HEK293 (cell line): ENCODE results near the gene RAE1.

Experiments used
- KLF16 ChIP-seq: fragments of 450-650 bp; formaldehyde crosslinking; IDR thresholded peaks from 2 replicates; pipeline ENCODE4 v1.5.1; 2017; ENCODE audit warnings: missing biosample characterization, missing genetic modification characterization
- YY1 ChIP-seq: fragments of 450-650 bp; formaldehyde crosslinking; IDR thresholded peaks from 2 replicates; pipeline ENCODE4 v1.5.1; 2018; ENCODE audit warnings: missing biosample characterization, missing genetic modification characterization
- ZBTB1 ChIP-seq: fragments of 450-650 bp; formaldehyde crosslinking; IDR thresholded peaks from 2 replicates; pipeline ENCODE4 v1.5.1; 2016; ENCODE audit warnings: missing biosample characterization, missing genetic modification characterization
- ZEB2 ChIP-seq: fragments of 450-650 bp; formaldehyde crosslinking; IDR thresholded peaks from 2 replicates; pipeline ENCODE4 v1.5.1; 2016; ENCODE audit warnings: missing biosample characterization, missing genetic modification characterization
- ZNF610 ChIP-seq: fragments of 450-650 bp; formaldehyde crosslinking; IDR thresholded peaks from 2 replicates; pipeline ENCODE4 v1.5.1; 2016; ENCODE audit warnings: missing biosample characterization, missing genetic modification characterization, borderline replicate concordance
- ZNF624 ChIP-seq: fragments of 450-650 bp; formaldehyde crosslinking; IDR thresholded peaks from 2 replicates; pipeline ENCODE4 v1.5.1; 2017; ENCODE audit warnings: missing biosample characterization, missing genetic modification characterization
- ZNF660 ChIP-seq: fragments of 450-650 bp; IDR thresholded peaks from 2 replicates; pipeline ENCODE4 v1.5.1; 2018; ENCODE audit warnings: missing biosample characterization, mild to moderate bottlenecking, missing genetic modification characterization
- ZNF707 ChIP-seq: fragments of 450-650 bp; formaldehyde crosslinking; IDR thresholded peaks from 2 replicates; pipeline ENCODE4 v1.5.1; 2016; ENCODE audit warnings: missing biosample characterization, missing genetic modification characterization
- ZNF776 ChIP-seq: fragments of 450-650 bp; formaldehyde crosslinking; IDR thresholded peaks from 2 replicates; pipeline ENCODE4 v1.5.0; 2017; ENCODE audit warnings: missing biosample characterization, missing genetic modification characterization, borderline replicate concordance
- TF ChIP-seq, protein P1 (sequence below): fragments of 450-650 bp; formaldehyde crosslinking; IDR thresholded peaks from 2 replicates; pipeline ENCODE4 v1.5.1; 2016; ENCODE audit warnings: missing biosample characterization, missing genetic modification characterization
- TF ChIP-seq, protein P2 (sequence below): fragments of 450-650 bp; formaldehyde crosslinking; IDR thresholded peaks from 2 replicates; pipeline ENCODE4 v1.5.1; 2016; ENCODE audit warnings: missing biosample characterization, missing genetic modification characterization
- TF ChIP-seq, protein P3 (sequence below): fragments of 450-650 bp; formaldehyde crosslinking; IDR thresholded peaks from 2 replicates; pipeline ENCODE4 v1.5.1; 2016; ENCODE audit warnings: missing biosample characterization, missing genetic modification characterization

DNA sequence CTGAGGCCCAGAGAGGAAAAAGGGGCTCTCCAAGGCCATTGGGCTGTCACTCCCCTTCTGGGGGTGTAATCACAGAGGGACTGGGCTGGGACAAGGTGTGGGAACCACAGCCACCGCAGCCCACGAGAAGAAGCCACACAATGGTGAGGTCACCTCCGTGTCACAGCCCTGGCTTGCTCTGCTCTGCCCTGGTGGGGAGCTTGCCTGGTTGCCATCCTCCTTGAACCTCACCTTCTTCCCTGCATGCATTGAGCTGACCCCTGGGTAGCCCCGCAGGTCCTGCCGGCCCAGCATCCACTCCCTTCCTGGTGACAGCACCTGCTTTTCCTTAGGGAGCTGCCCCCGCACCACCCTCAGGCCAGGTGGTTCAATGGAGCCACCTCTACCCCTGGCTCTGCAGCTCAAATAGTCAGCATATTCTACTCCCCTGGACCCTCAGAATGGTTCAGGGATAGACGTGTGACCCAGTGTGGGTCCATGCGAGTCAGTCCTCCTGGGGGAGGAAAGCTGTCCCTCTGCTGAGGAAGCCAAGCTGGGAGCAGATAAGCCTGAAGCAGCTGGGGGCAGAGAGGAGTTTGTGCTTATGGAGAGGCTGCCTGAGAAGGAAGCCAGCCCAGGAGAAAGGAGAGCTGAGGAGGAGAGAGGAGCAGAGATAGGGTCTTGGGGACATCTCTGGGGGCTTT, 61.4 kb downstream of the RAE1 start:
- TF ChIP-seq, protein P1, sequence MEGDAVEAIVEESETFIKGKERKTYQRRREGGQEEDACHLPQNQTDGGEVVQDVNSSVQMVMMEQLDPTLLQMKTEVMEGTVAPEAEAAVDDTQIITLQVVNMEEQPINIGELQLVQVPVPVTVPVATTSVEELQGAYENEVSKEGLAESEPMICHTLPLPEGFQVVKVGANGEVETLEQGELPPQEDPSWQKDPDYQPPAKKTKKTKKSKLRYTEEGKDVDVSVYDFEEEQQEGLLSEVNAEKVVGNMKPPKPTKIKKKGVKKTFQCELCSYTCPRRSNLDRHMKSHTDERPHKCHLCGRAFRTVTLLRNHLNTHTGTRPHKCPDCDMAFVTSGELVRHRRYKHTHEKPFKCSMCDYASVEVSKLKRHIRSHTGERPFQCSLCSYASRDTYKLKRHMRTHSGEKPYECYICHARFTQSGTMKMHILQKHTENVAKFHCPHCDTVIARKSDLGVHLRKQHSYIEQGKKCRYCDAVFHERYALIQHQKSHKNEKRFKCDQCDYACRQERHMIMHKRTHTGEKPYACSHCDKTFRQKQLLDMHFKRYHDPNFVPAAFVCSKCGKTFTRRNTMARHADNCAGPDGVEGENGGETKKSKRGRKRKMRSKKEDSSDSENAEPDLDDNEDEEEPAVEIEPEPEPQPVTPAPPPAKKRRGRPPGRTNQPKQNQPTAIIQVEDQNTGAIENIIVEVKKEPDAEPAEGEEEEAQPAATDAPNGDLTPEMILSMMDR, result no peak
- TF ChIP-seq, protein P2, sequence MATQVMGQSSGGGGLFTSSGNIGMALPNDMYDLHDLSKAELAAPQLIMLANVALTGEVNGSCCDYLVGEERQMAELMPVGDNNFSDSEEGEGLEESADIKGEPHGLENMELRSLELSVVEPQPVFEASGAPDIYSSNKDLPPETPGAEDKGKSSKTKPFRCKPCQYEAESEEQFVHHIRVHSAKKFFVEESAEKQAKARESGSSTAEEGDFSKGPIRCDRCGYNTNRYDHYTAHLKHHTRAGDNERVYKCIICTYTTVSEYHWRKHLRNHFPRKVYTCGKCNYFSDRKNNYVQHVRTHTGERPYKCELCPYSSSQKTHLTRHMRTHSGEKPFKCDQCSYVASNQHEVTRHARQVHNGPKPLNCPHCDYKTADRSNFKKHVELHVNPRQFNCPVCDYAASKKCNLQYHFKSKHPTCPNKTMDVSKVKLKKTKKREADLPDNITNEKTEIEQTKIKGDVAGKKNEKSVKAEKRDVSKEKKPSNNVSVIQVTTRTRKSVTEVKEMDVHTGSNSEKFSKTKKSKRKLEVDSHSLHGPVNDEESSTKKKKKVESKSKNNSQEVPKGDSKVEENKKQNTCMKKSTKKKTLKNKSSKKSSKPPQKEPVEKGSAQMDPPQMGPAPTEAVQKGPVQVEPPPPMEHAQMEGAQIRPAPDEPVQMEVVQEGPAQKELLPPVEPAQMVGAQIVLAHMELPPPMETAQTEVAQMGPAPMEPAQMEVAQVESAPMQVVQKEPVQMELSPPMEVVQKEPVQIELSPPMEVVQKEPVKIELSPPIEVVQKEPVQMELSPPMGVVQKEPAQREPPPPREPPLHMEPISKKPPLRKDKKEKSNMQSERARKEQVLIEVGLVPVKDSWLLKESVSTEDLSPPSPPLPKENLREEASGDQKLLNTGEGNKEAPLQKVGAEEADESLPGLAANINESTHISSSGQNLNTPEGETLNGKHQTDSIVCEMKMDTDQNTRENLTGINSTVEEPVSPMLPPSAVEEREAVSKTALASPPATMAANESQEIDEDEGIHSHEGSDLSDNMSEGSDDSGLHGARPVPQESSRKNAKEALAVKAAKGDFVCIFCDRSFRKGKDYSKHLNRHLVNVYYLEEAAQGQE (tag by site-specific recombination), result no peak
- no peak for TF ChIP-seq KLF16
- TF ChIP-seq ZBTB1 (tag by site-specific recombination), result no peak
- no peak for TF ChIP-seq ZEB2 (tag by site-specific recombination)
- no peak for TF ChIP-seq ZNF707 (tag by site-specific recombination)
- TF ChIP-seq ZNF624 (tag by site-specific recombination), result no peak
- TF ChIP-seq, protein P3, sequence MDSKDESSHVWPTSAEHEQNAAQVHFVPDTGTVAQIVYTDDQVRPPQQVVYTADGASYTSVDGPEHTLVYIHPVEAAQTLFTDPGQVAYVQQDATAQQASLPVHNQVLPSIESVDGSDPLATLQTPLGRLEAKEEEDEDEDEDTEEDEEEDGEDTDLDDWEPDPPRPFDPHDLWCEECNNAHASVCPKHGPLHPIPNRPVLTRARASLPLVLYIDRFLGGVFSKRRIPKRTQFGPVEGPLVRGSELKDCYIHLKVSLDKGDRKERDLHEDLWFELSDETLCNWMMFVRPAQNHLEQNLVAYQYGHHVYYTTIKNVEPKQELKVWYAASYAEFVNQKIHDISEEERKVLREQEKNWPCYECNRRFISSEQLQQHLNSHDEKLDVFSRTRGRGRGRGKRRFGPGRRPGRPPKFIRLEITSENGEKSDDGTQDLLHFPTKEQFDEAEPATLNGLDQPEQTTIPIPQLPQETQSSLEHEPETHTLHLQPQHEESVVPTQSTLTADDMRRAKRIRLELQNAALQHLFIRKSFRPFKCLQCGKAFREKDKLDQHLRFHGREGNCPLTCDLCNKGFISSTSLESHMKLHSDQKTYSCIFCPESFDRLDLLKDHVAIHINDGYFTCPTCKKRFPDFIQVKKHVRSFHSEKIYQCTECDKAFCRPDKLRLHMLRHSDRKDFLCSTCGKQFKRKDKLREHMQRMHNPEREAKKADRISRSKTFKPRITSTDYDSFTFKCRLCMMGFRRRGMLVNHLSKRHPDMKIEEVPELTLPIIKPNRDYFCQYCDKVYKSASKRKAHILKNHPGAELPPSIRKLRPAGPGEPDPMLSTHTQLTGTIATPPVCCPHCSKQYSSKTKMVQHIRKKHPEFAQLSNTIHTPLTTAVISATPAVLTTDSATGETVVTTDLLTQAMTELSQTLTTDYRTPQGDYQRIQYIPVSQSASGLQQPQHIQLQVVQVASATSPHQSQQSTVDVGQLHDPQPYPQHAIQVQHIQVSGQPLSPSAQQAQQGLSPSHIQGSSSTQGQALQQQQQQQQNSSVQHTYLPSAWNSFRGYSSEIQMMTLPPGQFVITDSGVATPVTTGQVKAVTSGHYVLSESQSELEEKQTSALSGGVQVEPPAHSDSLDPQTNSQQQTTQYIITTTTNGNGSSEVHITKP (tag by site-specific recombination), result no peak
- no peak for TF ChIP-seq YY1 (tag by site-specific recombination)
- TF ChIP-seq ZNF776 (tag by site-specific recombination), result no peak
- no peak for TF ChIP-seq ZNF660
- TF ChIP-seq ZNF610 (tag by site-specific recombination), result no peak
